ENCODE measurements around the gene NANP. TPM values are rescaled to one million over a fixed set of nuclear protein-coding genes. Genes with fewer than 3 reads are reported as not detected.

Gene NANP
- total and polyA plus RNA-seq, 10 of the 15 experiments (the other 5 are each of a cell fraction or from before 2014, with no cell fraction given) = 4.2 to 6.7 (median 4.9) TPM

DNA sequence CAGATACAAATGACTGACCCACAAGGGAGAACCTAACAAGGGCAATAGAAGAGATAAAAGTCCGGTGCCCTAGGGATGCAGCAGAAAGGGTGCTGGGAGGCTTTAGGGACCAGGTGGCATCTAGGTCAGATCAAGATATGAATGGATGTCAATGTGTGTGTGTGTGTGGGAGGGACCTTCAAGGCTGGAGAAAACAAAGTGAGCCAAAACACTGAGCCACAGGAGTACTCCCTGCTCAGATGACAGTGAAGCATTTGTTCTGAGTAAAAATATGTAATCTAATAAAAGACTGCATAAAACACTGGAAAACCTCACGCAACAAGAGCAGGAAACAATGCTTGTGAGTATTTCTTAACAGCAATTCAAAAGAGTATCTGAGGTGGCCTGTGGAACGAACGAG is 44.6 kb upstream of the NANP start:
- ChIA-PET RAD21 (ENCODE audit: unreplicated experiment) (no interaction called here), CTCF (no interaction called here), SMC1A (ENCODE audit: uncharacterized antibody, unreplicated experiment) (no interaction called here), POLR2A (no interaction called here)
- no peak for ATAC-seq
- no peaks in the 10 kb centered on the region for H4K20me1 ChIP-seq (ENCODE audit: control insufficient read depth, insufficient read depth)
- no peak overlapping the region for H3K4me3 ChIP-seq
- TF ChIP-seq, protein P1, sequence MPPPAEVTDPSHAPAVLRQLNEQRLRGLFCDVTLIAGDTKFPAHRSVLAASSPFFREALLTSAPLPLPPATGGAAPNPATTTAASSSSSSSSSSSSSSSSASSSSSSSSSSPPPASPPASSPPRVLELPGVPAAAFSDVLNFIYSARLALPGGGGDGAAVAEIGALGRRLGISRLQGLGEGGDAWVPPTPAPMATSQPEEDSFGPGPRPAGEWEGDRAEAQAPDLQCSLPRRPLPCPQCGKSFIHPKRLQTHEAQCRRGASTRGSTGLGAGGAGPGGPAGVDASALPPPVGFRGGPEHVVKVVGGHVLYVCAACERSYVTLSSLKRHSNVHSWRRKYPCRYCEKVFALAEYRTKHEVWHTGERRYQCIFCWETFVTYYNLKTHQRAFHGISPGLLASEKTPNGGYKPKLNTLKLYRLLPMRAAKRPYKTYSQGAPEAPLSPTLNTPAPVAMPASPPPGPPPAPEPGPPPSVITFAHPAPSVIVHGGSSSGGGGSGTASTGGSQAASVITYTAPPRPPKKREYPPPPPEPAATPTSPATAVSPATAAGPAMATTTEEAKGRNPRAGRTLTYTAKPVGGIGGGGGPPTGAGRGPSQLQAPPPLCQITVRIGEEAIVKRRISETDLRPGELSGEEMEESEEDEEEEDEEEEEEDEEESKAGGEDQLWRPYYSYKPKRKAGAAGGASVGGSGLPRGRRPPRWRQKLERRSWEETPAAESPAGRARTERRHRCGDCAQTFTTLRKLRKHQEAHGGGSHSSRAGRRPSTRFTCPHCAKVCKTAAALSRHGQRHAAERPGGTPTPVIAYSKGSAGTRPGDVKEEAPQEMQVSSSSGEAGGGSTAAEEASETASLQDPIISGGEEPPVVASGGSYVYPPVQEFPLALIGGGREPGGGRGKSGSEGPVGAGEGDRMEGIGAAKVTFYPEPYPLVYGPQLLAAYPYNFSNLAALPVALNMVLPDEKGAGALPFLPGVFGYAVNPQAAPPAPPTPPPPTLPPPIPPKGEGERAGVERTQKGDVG (CRISPR knock-in tag; IDR thresholded peaks at IDR 0.05) = no peak
- TF ChIP-seq PAX5 (IDR thresholded peaks at IDR 0.05; ENCODE audit: borderline replicate concordance, low read depth, low read length) (no peak), IKZF1 (conservative IDR thresholded peaks at IDR 0.05) (no peak), RBBP5 (conservative IDR thresholded peaks at IDR 0.05) (no peak), POLR2A (IDR thresholded peaks at IDR 0.05; ENCODE audit: low read depth, low read length) (no peak), GABPA (IDR thresholded peaks at IDR 0.05; ENCODE audit: low read depth) (no peak), CHD1 (IDR thresholded peaks at IDR 0.05; ENCODE audit: low read depth, low read length) (no peak), POU2F2 (IDR thresholded peaks at IDR 0.05; ENCODE audit: borderline replicate concordance, low read depth, low read length) (no peak), HDGF (IDR thresholded peaks at IDR 0.05) (no peak), RAD51 (IDR thresholded peaks at IDR 0.05) (no peak), PAX8 (IDR thresholded peaks at IDR 0.05) (no peak), SPI1 (IDR thresholded peaks at IDR 0.05; ENCODE audit: borderline replicate concordance, insufficient read depth, low read depth, low read length) (no peak), ZBED1 (IDR thresholded peaks at IDR 0.05; ENCODE audit: borderline replicate concordance) (no peak), NFXL1 (IDR thresholded peaks at IDR 0.05; ENCODE audit: borderline replicate concordance) (no peak), ZSCAN29 (IDR thresholded peaks at IDR 0.05) (no peak), ZNF217 (IDR thresholded peaks at IDR 0.05) (no peak), TAF1 (IDR thresholded peaks at IDR 0.05; ENCODE audit: borderline replicate concordance, low read depth, low read length) (no peak)
- TF ChIP-seq, protein P2, sequence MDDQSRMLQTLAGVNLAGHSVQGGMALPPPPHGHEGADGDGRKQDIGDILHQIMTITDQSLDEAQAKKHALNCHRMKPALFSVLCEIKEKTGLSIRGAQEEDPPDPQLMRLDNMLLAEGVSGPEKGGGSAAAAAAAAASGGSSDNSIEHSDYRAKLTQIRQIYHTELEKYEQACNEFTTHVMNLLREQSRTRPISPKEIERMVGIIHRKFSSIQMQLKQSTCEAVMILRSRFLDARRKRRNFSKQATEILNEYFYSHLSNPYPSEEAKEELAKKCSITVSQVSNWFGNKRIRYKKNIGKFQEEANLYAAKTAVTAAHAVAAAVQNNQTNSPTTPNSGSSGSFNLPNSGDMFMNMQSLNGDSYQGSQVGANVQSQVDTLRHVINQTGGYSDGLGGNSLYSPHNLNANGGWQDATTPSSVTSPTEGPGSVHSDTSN (IDR thresholded peaks at IDR 0.05; ENCODE audit: insufficient replicate concordance, low read depth, low read length) = no peak
- TF ChIP-seq, protein P3, sequence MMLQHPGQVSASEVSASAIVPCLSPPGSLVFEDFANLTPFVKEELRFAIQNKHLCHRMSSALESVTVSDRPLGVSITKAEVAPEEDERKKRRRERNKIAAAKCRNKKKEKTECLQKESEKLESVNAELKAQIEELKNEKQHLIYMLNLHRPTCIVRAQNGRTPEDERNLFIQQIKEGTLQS (IDR thresholded peaks at IDR 0.05; ENCODE audit: borderline replicate concordance, extremely low read depth, low read depth, low read length) = no peak
- no peaks in the 10 kb centered on the region for H3K4me1 ChIP-seq (ENCODE audit: control insufficient read depth, insufficient read depth, low read length)
- H3K9ac ChIP-seq (ENCODE audit: control insufficient read depth, insufficient read depth, low read length) = no peak overlapping the region
- BruUV-seq (replicated peaks) = no TSS peak
- no peaks in the 10 kb centered on the region for H3K36me3 ChIP-seq (ENCODE audit: control insufficient read depth in 2 of 2, insufficient read depth in 2 of 2, low read length in 1 of 2)
- no peak overlapping the region for H3K4me2 ChIP-seq (ENCODE audit: control insufficient read depth, insufficient read depth)
- no peak overlapping the region for H3K27ac ChIP-seq (ENCODE audit: control insufficient read depth, insufficient read depth)
- H2AFZ ChIP-seq (ENCODE audit: control insufficient read depth, low read depth, low read length) = no peak overlapping the region
- no peak for FAIRE-seq
- in situ Hi-C loops (cut with MboI) (no loop called here), intact Hi-C loops (cut with micrococcal nuclease; ENCODE audit: unreplicated experiment) (no loop called here)
- H3K79me2 ChIP-seq (ENCODE audit: control insufficient read depth, insufficient read depth, low read length) = no peaks in the 10 kb centered on the region
- no peaks in the 10 kb centered on the region for H3K27me3 ChIP-seq (replicated peaks in 1 of 2; ENCODE audit: control insufficient read depth in 2 of 2, insufficient read depth in 2 of 2, low read length in 1 of 2)
- H3K9me3 ChIP-seq (replicated peaks; ENCODE audit: control insufficient read depth, insufficient read depth, low read length) = no peaks in the 10 kb centered on the region
- WGBS (ENCODE audit: insufficient coverage, insufficient replicate concordance, low lambda C conversion rate, missing lambda C conversion rate) = 92% methylated on average over 4 of the region's 4 CpGs
- no peak for DNase-seq (ENCODE audit: low read depth, low spot score)

All from GM12878 (cell line).